Hematopoietic multipotent progenitor cell treated with erythropoietin and hydrocortisone succinate and interleukin-3 and kit ligand, for 8 days (in vitro differentiated cells): ENCODE results near the gene PPY.
"Not testable (repeated sequence)": the region's sequence is repeated elsewhere in the genome, so short reads cannot be mapped to it uniquely, and the experiment has no call there.

Experiments used
- DNase-seq: peaks from one replicate; pipeline ENCODE4 v3.0.0-alpha.2; 2015

The PPY gene

GRCh38 chr17:43901861-43902589, 40.3 kb downstream of the PPY start:
- no peak for DNase-seq

GRCh38 chr17:43900858-43901754, 41.2 kb downstream of the PPY start:
- DNase-seq = no peak

- peak; percentile 76 for DNase-seq
Measured at GRCh38 chr17:43900183-43900857, 42.0 kb downstream of the PPY start.

- DNase-seq = no peak
Measured at GRCh38 chr17:43898446-43898845, 43.8 kb downstream of the PPY start.

- no peak for DNase-seq
Measured at GRCh38 chr17:43897831-43898230, 44.4 kb downstream of the PPY start.

- not testable (repeated sequence) for DNase-seq
Measured at GRCh38 chr17:43894494-43894893, 47.8 kb downstream of the PPY start.

- no peak for DNase-seq
Measured at GRCh38 chr17:43892647-43892952, 49.7 kb downstream of the PPY start.

- DNase-seq = no peak
Measured at GRCh38 chr17:43891851-43892646, 50.2 kb downstream of the PPY start.
